Spleen (tissue), 11 donors: Measurements from ENCODE around the gene MED25. TPM values are rescaled to one million over a fixed set of nuclear protein-coding genes. Genes with fewer than 3 reads are reported as not detected.

Source experiments
- DNase-seq: peaks from one replicate; pipeline ENCODE4 v3.0.0-alpha.2; 2020
- H3K27ac ChIP-seq, 8 donors: fragments of 200-600 bp; sonication (generic) in 7 of 8; 1 replicate in 4 of 8; 2 replicates in 4 of 8; pipeline versions ENCODE4 v1.5.0 to v1.8.0; 2016 to 2021; ENCODE audit warnings: inconsistent platforms in 4 of 8, mild to moderate bottlenecking in 4 of 8, moderate library complexity in 1 of 8
- H3K27me3 ChIP-seq, 7 donors: fragments of 200-600 bp; sonication (generic) in 6 of 7; replicated peaks in 1 of 7; 1 replicate in 4 of 7; 2 replicates in 3 of 7; pipeline versions ENCODE4 v1.5.0 to v1.8.0; 2016 to 2021; ENCODE audit warnings: inconsistent platforms in 3 of 7, mild to moderate bottlenecking in 1 of 7
- H3K36me3 ChIP-seq, 6 donors: fragments of 200-600 bp; sonication (generic) in 5 of 6; 1 replicate in 4 of 6; 2 replicates in 2 of 6; pipeline versions ENCODE4 v1.5.0 to v1.8.0; 2016 to 2021; ENCODE audit warnings: inconsistent platforms in 2 of 6
- H3K4me1 ChIP-seq, 6 donors: fragments of 200-600 bp; sonication (generic) in 5 of 6; 1 replicate in 3 of 6; 2 replicates in 3 of 6; pipeline versions ENCODE4 v1.5.0 to v1.8.0; 2016 to 2021; ENCODE audit warnings: inconsistent platforms in 3 of 6
- H3K4me3 ChIP-seq, 8 donors: fragments of 200-600 bp; sonication (generic) in 7 of 8; 1 replicate in 4 of 8; 2 replicates in 4 of 8; pipeline versions ENCODE4 v1.5.0 to v1.8.0; 2016 to 2021; ENCODE audit warnings: inconsistent platforms in 4 of 8, mild to moderate bottlenecking in 4 of 8, moderate library complexity in 2 of 8
- H3K9me3 ChIP-seq, 8 donors: fragments of 200-600 bp; sonication (generic) in 7 of 8; 1 replicate in 4 of 8; 2 replicates in 4 of 8; pipeline versions ENCODE4 v1.5.0 to v1.8.0; 2016 to 2021; ENCODE audit warnings: inconsistent platforms in 4 of 8
- CTCF ChIP-seq, 11 experiments: fragments of 200-600 bp in 7 of 11; fragments of 450-650 bp in 4 of 11; sonication (generic) in 4 of 11; IDR thresholded peaks in 8 of 11; conservative IDR thresholded peaks in 3 of 11; 1 replicate in 7 of 11; 2 replicates in 4 of 11; pipeline versions ENCODE4 v1.4.0 to v1.8.0; 2016 to 2021; ENCODE audit warnings: antibody characterized with exemption in 11 of 11, inconsistent platforms in 4 of 11, mild to moderate bottlenecking in 1 of 11
- POLR2A ChIP-seq, 3 donors: fragments of 450-650 bp; IDR thresholded peaks; one replicate each; pipeline ENCODE4 v1.5.1; 2017; ENCODE audit warnings: antibody characterized with exemption in 3 of 3, mild to moderate bottlenecking in 1 of 3
- POLR2AphosphoS5 ChIP-seq, 3 donors: sonication (generic); formaldehyde crosslinking; IDR thresholded peaks; one replicate each; pipeline ENCODE4 v1.5.1; 2017; ENCODE audit warnings: antibody characterized with exemption in 3 of 3
- WGBS, 5 donors: extraction: QIAGEN DNeasy Blood & Tissue Kit in 3 of 5; methylation state at CpG; one replicate each; pipeline versions ENCODE4 v1.1.5 to v1.1.7; 2013 to 2018; 5-methylcytosine and 5-hydroxymethylcytosine counted together
- intact Hi-C: fragments of 100-400 bp; cut with DNase I; formaldehyde crosslinking; loops from one replicate; pipeline ENCODE4 v1.15.0; 2023; ENCODE audit warnings: low total_unique reads
- polyA plus RNA-seq, 3 donors: library from polyadenylated mRNA; stranded (reverse); fragments of 200-250 nt; gene quantifications; one replicate each; pipeline ENCODE4 v1.2.1, GENCODE V29; 2013
- total RNA-seq, 7 donors: library from RNA; depleted of rRNA in 3 of 7; stranded (reverse); fragments of >200 nt in 3 of 7; fragmentation: NEBNext Ultra II Directional in 4 of 7; extraction: Animal tissue kit (Norgen Biotek cat#: 25700) in 4 of 7; gene quantifications; one replicate each; pipeline versions ENCODE4 v1.1.0 to v1.2.1, GENCODE V29; 2016 to 2021
- donor health status: healthy with polysubstance abuse.
- donor health status: DM: no; HTN: no; CAD: no; lungs with moderate emphysema.
- donor health status: DM: no; HTN: no; CAD: no.
- donor health status: Bipolar disorder and iron deficiency.
- donor health status: healthy.
- donor health status: DM: no; HTN: no; CAD: no.
- donor health status: DM: yes; HTN: yes; CAD: no.

MED25 gene
- total and polyA plus RNA-seq, 10 donors, result 26.6 to 61.0 (median 44.9) TPM

DNA sequence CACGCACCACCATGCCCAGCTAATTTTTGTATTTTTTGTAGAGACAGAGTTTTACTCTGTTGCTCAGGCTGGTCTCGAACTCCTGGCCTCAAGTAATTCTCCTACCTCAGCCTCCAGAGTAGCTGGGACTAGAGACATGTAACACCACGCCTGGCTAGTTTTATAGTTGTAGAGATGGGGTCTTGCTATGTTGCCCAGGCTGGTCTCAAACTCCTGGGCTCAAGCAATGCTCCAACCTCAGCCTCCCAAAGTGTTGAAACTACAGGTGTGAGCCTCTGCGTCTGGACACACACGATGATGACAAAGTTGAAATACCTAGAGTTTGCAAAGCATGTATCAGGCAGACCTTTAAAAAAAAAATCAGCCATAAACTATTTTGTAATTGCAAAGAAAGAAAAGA, 28.3 kb downstream of the MED25 start:
- TF ChIP-seq CTCF (IDR thresholded peaks at IDR 0.05 in 8 of 11, conservative IDR thresholded peaks at IDR 0.05 in 3 of 11) (no peak), POLR2A (IDR thresholded peaks at IDR 0.05) (no peak), POLR2AphosphoS5 (IDR thresholded peaks at IDR 0.05) (no peak)
- peaks cover 0 to 62% (median 33%) of the 10 kb centered on the region in 6 donors for H3K4me1 ChIP-seq
- H3K27me3 ChIP-seq, result no peaks in the 10 kb centered on the region
- peaks cover 0 to 6% (median 0%) of the 10 kb centered on the region in 8 donors for H3K9me3 ChIP-seq
- no peak overlapping the region for H3K27ac ChIP-seq
- intact Hi-C loops, result no loop called here
- no peaks in the 10 kb centered on the region for H3K36me3 ChIP-seq
- 70 to 89% (median 82%) methylated on average over 5 of the region's 5 CpGs for WGBS, 5 donors
- no peak for DNase-seq
- no peak overlapping the region for H3K4me3 ChIP-seq

DNA sequence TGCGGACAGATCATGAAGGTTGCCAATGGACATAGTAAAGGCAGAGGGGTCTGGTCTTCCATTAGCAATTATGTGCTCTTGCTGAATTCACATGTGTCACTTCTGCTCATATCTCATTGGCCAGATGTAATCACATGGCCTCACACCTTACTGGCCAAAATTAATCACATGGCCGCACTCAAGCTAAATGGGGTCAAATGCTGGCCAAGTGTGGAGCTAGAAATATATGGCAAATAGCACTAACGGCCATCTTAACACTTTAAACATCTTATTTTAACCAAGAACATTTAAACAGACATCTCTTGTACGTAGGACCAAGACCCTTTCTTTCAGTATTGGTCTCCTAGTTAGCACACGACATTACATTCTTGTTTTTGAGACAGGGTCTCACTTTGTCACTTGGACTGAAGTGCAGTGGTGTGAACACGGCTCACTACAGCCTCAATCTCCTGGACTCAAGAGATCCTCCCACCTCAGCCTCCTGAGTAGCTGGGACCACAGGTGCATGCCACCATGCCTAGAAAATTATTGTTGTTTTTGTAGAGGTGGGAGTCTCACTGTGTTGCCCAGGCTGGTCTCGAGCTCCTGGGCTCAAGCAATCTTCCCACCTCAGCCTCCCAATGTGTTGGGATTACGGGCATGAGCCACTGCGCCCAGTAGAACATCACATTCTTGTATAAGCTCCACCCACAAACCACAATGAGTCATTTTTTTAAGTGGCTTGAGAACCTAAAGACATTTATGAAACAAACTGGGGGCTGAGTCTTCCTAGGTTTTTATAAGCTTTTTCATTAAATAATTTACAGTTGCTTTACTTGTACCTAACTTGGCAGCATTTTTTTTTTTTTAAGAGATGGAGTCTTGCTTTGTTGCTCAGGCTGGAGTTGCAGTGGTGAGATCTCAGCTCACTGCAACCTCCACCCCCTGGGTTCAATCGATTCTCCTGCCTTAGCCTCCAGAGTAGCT, 29.9 kb downstream of the MED25 start:
- 66 to 82% (median 70%) methylated on average over 10 of the region's 10 CpGs for WGBS, 5 donors
- TF ChIP-seq POLR2AphosphoS5 (IDR thresholded peaks at IDR 0.05) (no peak), POLR2A (IDR thresholded peaks at IDR 0.05) (no peak), CTCF (IDR thresholded peaks at IDR 0.05 in 8 of 11, conservative IDR thresholded peaks at IDR 0.05 in 3 of 11) (no peak)
- intact Hi-C loops, result no loop called here
- Histone ChIP-seq H3K4me3 (no peak overlapping the region), H3K36me3 (no peaks in the 10 kb centered on the region), H3K27ac (peak overlapping the region in 4 of 8 donors; percentile 18 to 99 (median 42)), H3K27me3 (peaks cover 0 to 5% (median 0%) of the 10 kb centered on the region in 7 donors), H3K9me3 (peaks cover 0 to 6% (median 0%) of the 10 kb centered on the region in 8 donors), H3K4me1 (peaks cover 9 to 74% (median 46%) of the 10 kb centered on the region in 6 donors)
- no peak for DNase-seq

DNA sequence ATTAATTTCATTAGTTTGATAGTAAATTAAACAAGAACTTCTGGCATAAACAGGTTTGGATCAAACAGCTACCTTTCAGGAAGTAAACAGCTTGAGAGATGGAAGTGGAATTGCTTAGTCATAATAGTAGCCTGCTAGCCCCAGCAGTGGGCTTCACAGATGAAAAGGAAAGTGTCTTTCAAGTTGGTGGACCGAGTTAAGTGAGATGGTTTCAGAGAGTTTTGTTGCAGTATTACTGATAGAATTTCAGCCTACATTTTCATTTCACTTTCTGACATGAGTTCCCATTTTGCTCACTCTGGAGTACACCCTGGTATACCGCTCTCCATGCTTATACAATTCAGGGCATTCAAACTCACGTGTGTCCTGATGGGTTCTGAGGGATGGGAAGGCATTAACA, 30.8 kb downstream of the MED25 start:
- intact Hi-C loops, result no loop called here
- Histone ChIP-seq H3K4me1 (peaks cover 14 to 74% (median 54%) of the 10 kb centered on the region in 6 donors), H3K4me3 (no peak overlapping the region), H3K9me3 (peaks cover 0 to 6% (median 0%) of the 10 kb centered on the region in 8 donors), H3K36me3 (no peaks in the 10 kb centered on the region), H3K27me3 (peaks cover 0 to 5% (median 0%) of the 10 kb centered on the region in 7 donors), H3K27ac (peak overlapping the region in 4 of 8 donors; percentile 18 to 99 (median 42))
- TF ChIP-seq POLR2A (IDR thresholded peaks at IDR 0.05) (no peak), CTCF (IDR thresholded peaks at IDR 0.05 in 8 of 11, conservative IDR thresholded peaks at IDR 0.05 in 3 of 11) (no peak), POLR2AphosphoS5 (IDR thresholded peaks at IDR 0.05) (no peak)
- no peak for DNase-seq
- 69 to 82% (median 76%) methylated on average over 3 of the region's 3 CpGs for WGBS, 5 donors
